HEK293T (cell line): ENCODE data around the gene GPR151.

Experiments
- ARNT ChIP-seq: fragments of 450-650 bp; IDR thresholded peaks from 2 replicates; pipeline ENCODE4 v1.6.1; 2017; ENCODE audit warnings: mild to moderate bottlenecking
- BHLHE40 ChIP-seq: fragments of 450-650 bp; IDR thresholded peaks from 2 replicates; pipeline ENCODE4 v1.6.1; 2016; ENCODE audit warnings: mild to moderate bottlenecking, moderate library complexity, borderline replicate concordance
- CTBP1 ChIP-seq: fragments of 450-650 bp; IDR thresholded peaks from 2 replicates; pipeline ENCODE4 v1.6.1; 2016; ENCODE audit warnings: borderline replicate concordance
- ELF4 ChIP-seq: fragments of 450-650 bp; IDR thresholded peaks from 2 replicates; pipeline ENCODE4 v1.6.1; 2017; ENCODE audit warnings: antibody characterized with exemption
- FOXA1 ChIP-seq: fragments of 450-650 bp; IDR thresholded peaks from 2 replicates; pipeline ENCODE4 v1.6.1; 2016; ENCODE audit warnings: mild to moderate bottlenecking
- FOXM1 ChIP-seq: fragments of 450-650 bp; IDR thresholded peaks from 2 replicates; pipeline ENCODE4 v1.6.1; 2017; ENCODE audit warnings: mild to moderate bottlenecking, borderline replicate concordance
- L3MBTL2 ChIP-seq: fragments of 450-650 bp; conservative IDR thresholded peaks from 2 replicates; pipeline ENCODE4 v1.6.1; 2016; ENCODE audit warnings: mild to moderate bottlenecking
- PKNOX1 ChIP-seq: fragments of 450-650 bp; IDR thresholded peaks from 2 replicates; pipeline ENCODE4 v1.6.1; 2016
- SP1 ChIP-seq: fragments of 450-650 bp; IDR thresholded peaks from 2 replicates; pipeline ENCODE4 v1.6.1; 2017
- SUZ12 ChIP-seq: fragments of 450-650 bp; IDR thresholded peaks from 2 replicates; pipeline ENCODE4 v1.6.1; 2016; ENCODE audit warnings: mild to moderate bottlenecking
- TARDBP ChIP-seq: fragments of 450-650 bp; IDR thresholded peaks from 2 replicates; pipeline ENCODE4 v1.6.1; 2016
- ZNF384 ChIP-seq: fragments of 450-650 bp; IDR thresholded peaks from 2 replicates; pipeline ENCODE4 v1.6.1; 2016

- no peak for TF ChIP-seq FOXM1
- TF ChIP-seq TARDBP: no peak
- TF ChIP-seq FOXA1: no peak
- no peak for TF ChIP-seq ZNF384
- TF ChIP-seq SP1: no peak
- no peak for TF ChIP-seq SUZ12
- TF ChIP-seq L3MBTL2: no peak
- TF ChIP-seq ELF4: no peak
- no peak for TF ChIP-seq ARNT
- TF ChIP-seq PKNOX1: no peak
- TF ChIP-seq CTBP1: no peak
- no peak for TF ChIP-seq BHLHE40
Measured at GRCh38 chr5:146513462-146513861, 2.5 kb downstream of the GPR151 start.
